Measurements from ENCODE around the gene GRIK4. TPM values are rescaled to one million over a fixed set of nuclear protein-coding genes. Genes with fewer than 3 reads are reported as not detected.

Gene GRIK4
- total and polyA plus RNA-seq, 8 donors: 0.76 to 10.1 (median 7.7) TPM

DNA sequence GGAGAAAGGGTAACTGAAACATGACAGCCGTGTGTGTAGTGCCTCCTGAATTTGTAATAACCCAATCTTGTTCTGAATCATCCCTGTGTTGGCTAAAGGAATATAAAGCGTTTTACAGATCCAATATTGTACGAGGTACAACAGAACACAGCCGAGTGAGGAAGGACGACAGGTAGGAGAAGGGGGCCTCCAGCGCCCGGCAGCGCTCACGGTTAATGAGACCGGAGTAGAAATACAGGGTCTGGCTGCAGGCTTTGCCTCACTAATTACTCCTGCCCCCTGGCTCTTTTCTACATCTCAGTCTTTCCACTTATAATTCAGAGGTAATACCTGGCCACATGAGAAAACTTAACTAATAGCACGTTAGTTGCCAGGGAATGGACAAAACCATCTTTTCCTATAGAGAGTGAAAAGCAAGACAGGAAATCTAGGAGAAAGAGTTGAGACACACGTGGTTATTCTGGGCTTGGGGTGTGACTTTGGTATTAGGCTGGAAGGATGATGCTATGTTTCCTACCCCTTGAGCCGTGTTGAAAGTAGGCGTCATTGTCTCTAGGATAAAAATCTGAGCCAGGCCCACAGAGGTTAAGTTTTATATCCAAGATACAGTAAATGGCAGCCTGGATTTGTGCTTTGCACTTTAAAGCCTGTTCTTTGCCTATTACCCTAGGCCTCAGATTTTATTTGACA lies 54.1 kb downstream of the GRIK4 start:
- H3K4me1 ChIP-seq: peaks cover 8 to 16% of the 10 kb centered on the region in 2 donors
- H3K27me3 ChIP-seq: peaks cover 25 to 60% of the 10 kb centered on the region in 2 donors
- ATAC-seq (no peak), DNase-seq (no peak)
- no peaks in the 10 kb centered on the region for H3K36me3 ChIP-seq
- intact Hi-C loops (cut with DNase I): no loop called here
- H3K4me3 ChIP-seq: no peak overlapping the region
- no peak overlapping the region for H3K27ac ChIP-seq
- TF ChIP-seq, protein P1, sequence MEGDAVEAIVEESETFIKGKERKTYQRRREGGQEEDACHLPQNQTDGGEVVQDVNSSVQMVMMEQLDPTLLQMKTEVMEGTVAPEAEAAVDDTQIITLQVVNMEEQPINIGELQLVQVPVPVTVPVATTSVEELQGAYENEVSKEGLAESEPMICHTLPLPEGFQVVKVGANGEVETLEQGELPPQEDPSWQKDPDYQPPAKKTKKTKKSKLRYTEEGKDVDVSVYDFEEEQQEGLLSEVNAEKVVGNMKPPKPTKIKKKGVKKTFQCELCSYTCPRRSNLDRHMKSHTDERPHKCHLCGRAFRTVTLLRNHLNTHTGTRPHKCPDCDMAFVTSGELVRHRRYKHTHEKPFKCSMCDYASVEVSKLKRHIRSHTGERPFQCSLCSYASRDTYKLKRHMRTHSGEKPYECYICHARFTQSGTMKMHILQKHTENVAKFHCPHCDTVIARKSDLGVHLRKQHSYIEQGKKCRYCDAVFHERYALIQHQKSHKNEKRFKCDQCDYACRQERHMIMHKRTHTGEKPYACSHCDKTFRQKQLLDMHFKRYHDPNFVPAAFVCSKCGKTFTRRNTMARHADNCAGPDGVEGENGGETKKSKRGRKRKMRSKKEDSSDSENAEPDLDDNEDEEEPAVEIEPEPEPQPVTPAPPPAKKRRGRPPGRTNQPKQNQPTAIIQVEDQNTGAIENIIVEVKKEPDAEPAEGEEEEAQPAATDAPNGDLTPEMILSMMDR (IDR thresholded peaks at IDR 0.05): no peak
- H3K9me3 ChIP-seq: no peaks in the 10 kb centered on the region

DNA sequence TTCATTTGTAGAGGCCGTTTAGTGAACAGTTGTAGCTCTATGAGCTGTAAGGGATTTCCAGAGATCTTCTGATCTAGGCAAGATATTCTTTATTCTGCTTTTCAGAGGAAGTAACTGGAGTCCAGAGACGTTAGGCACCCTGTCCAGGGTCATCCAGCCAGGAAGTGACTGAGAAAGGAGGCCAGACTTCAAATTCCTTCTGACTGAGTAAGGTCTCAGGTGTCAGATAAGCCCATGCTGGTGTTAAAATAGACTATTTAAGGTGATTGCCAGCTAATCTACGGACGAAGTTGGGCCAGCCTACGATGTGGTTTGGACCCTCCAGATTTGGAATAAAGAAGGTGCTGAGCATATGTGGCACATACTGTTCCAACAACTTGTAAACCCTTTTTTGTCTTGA lies 54.6 kb downstream of the GRIK4 start:
- ATAC-seq: no peak
- no peaks in the 10 kb centered on the region for H3K36me3 ChIP-seq
- no peak overlapping the region for H3K4me3 ChIP-seq
- peaks cover 25 to 60% of the 10 kb centered on the region in 2 donors for H3K27me3 ChIP-seq
- intact Hi-C loops (cut with DNase I): no loop called here
- TF ChIP-seq, protein P1 (IDR thresholded peaks at IDR 0.05): no peak
- no peaks in the 10 kb centered on the region for H3K9me3 ChIP-seq
- H3K4me1 ChIP-seq: peaks cover 8 to 16% of the 10 kb centered on the region in 2 donors
- no peak overlapping the region for H3K27ac ChIP-seq
- no peak for DNase-seq

DNA sequence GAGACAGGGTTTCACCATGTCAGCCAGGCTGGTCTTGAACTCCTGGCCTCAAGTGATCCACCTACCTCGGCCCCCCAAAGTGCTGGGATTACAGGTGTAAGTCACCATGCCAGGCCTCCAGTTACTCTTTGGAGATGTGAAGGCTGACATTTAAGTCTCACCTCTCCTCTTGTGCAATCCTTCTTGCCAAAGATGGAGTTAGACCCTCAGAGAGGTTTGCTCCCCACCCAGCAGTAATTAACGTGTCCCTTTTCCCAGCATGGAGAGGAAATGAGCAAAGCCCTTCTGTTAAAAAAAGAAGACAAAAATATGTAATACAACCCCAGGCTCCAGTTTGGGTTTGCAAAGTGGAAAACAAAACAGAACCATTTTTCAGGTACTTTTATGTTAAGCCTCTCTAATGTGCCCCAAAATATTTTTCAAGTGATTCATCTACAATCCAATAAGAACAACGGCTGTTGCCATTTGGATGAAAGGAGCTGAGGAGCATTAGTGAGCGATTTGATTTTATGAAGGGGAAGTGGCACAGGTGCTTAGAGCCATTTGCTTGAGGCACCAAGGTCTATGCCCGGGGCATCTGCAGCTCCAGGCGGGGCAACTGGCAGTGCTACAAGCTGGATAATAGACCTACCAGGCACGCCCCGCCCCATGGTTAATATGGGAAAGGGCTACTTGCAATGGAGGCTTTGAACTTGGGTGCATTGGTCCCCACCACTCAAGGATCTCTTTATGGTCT lies 57.2 kb downstream of the GRIK4 start:
- DNase-seq (no peak), ATAC-seq (no peak)
- H3K9me3 ChIP-seq: no peaks in the 10 kb centered on the region
- peaks cover 19 to 44% of the 10 kb centered on the region in 2 donors for H3K27me3 ChIP-seq
- TF ChIP-seq, protein P1 (IDR thresholded peaks at IDR 0.05): no peak
- intact Hi-C loops (cut with DNase I): no loop called here
- H3K36me3 ChIP-seq: no peaks in the 10 kb centered on the region
- H3K4me3 ChIP-seq: no peak overlapping the region
- no peak overlapping the region for H3K27ac ChIP-seq
- peaks cover 8 to 15% of the 10 kb centered on the region in 2 donors for H3K4me1 ChIP-seq

DNA sequence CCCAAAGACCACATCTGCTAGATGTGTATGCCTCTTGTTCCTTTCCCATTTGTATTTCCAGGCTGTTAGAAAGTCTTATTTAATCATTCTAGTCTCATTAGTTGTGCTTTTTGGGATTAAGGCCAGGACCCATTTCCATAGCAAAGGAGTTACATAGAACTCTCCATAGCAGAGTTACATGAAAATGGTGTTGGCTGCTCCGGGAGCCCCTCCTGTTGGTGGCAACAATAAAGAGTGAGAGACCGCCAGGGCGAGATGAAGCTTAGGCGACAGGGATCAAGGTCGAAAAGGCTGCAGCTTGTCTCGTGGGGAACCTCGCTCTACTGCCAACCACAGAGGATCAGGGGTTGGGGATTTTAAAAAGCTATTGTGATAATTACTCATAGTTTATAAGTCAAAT lies 58.3 kb downstream of the GRIK4 start:
- no peaks in the 10 kb centered on the region for H3K9me3 ChIP-seq
- no peak overlapping the region for H3K4me3 ChIP-seq
- DNase-seq (peak in 1 of 4 donors; percentile 28), ATAC-seq (no peak)
- H3K36me3 ChIP-seq: no peaks in the 10 kb centered on the region
- TF ChIP-seq, protein P1 (IDR thresholded peaks at IDR 0.05): no peak
- intact Hi-C loops (cut with DNase I): no loop called here
- H3K4me1 ChIP-seq: peaks cover 0 to 4% of the 10 kb centered on the region in 2 donors
- peaks cover 8 to 33% of the 10 kb centered on the region in 2 donors for H3K27me3 ChIP-seq
- no peak overlapping the region for H3K27ac ChIP-seq

DNA sequence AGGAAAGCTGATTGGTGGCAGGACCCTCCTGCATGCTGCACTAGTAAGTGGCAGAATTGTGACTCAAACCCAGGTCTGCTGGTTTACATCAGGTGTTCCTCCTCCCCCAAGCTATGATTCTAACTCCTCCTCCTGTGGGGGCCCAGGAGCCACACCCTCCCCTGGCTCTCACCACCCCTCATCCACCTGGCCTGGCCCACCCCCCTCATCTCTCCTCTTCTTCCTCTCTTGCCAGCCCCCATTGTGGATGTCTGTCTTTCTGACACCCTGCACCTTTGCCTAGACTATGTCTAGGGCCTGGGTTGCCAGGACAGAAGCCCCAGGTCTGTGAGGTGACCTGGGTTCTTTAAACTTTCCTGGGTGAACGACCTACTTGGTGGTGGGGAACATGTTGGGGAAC lies 59.9 kb downstream of the GRIK4 start:
- Histone ChIP-seq H3K4me1 (no peaks in the 10 kb centered on the region), H3K9me3 (no peaks in the 10 kb centered on the region), H3K4me3 (no peak overlapping the region), H3K27me3 (peaks cover 0 to 17% of the 10 kb centered on the region in 2 donors), H3K27ac (no peak overlapping the region), H3K36me3 (no peaks in the 10 kb centered on the region)
- ATAC-seq: no peak
- DNase-seq: no peak
- intact Hi-C loops (cut with DNase I): no loop called here
- TF ChIP-seq, protein P1 (IDR thresholded peaks at IDR 0.05): no peak
